GM18907 (cell line): ENCODE results near the gene CFAP410.
"Not testable (repeated sequence)": the region's sequence is repeated elsewhere in the genome, so short reads cannot be mapped to it uniquely, and the experiment has no call there.

ENCODE experiments used
- ATAC-seq: cut with Tn5 transposase; IDR thresholded peaks from one replicate; pipeline ENCODE4 v1.9.1; 2021; ENCODE audit warnings: mild to moderate bottlenecking, moderate library complexity; ENCODE audit not compliant: unreplicated experiment

Gene CFAP410

GRCh38 chr21:44352253-44352860 is 13.2 kb upstream of the CFAP410 start:
- no peak for ATAC-seq

DNA sequence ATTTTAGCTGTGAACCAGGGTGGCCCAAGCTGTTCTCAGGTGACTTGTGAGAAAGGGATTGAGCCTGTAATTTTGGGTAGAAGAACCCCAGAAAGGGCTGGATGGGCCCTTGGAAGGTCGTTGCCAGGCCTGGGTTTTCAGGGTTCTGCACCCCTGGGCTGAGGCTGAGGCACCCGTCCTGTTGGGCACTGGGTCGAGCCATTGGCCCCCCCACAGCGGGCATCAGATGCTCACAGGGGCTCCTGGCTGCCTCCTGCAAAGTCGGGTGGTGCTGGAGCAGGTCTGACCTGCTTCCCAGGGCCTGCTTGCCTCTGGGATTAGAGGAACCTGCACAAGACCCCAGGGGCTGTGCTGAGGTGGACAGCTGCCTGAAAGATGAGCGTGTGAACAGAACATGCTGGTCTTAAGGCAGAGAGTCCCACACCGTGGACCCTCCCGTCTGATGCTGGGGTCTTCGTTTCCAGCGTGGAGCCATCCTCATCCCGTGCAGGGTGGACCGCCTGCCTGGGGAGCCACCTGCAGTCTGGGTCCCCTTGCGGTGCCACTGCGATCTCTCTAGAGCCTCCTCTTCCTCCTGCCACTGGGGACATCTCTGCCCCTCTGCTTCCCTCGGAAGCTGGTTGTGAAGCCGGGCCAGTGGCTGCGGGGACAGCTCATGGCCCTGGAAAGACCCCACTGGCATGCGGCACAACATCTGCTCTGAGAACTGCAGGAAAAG is 12.5 kb upstream of the CFAP410 start:
- no peak for ATAC-seq

DNA sequence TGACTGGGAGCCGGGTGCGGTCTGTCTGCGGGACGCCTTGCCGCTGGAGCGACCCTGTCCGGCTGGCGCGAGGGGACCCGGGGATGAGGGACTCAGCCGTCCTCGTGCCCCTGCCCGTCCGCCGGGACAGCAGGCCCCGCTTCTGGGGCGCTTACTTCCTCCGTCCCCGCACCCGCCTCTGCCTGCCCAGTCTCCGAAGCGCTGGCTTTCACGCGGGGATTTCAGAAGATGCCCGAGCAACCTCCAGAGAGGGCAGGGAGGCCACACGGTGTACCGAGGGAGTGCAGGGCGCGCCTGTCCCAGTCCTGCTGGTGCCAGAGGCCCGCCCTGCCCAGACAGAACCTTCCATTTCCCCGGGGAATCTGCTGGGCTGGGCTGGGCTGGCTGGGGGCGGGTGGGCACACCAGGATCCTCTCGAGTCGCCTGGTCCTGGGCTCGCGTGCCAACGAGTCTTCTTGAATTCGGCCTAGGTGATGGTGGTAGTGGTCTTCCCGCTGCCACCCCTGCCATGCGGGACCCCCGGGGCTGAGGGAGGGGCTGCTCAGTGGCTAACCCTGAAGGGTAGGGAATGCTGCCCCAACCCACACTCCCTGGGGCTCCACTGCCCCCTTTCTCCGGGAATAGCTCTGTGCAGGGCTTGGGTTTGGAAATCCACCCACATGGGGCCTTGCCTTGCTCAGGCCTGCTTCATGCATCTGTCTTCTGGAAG is 11.7 kb upstream of the CFAP410 start:
- no peak for ATAC-seq

DNA sequence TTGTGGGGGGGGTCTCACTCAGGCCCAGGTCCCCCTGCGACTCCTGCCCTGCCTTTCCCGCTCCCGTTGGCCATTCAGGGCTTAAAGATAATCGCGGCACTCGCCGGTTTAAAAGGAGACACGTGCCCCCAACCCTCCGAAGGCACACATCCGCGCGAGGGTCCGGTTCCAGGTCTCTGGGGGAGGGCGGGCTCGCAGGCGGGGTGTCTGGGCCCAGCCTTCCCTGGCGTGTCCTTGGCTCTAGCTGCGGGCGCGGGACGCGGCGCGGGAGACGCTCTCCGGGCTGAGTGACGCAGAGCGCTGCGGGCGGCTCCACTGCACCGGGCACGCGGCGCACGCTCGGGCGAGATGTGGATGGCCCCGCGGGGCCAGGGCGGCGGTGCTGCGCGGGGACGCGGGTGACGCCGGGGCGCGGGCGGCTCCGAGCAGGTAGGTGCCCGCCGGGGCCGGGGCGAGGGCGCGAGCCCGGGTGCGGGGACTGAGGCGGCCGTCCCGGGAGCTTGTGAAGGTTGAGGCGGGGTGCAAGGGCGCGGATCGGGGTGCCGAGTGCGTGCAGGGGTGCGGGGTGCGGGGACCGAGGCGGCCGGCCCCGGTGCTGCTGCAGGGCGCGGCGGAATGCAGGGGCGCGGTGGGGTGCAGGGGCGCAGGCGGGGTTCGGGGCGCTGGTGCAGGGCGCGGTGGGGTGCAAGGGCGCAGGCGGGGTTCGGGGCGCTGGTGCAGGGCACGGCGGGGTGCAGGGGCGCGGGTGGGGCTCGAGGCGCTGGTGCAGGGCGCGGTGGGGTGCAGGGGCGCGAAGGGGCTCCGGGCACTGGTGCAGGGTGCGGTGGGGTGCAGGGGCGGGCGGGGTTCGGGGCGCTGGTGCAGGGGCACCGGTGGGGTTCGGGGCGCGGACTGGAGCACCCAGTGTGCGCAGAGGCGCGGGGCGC is 10.9 kb upstream of the CFAP410 start:
- ATAC-seq, result no peak

DNA sequence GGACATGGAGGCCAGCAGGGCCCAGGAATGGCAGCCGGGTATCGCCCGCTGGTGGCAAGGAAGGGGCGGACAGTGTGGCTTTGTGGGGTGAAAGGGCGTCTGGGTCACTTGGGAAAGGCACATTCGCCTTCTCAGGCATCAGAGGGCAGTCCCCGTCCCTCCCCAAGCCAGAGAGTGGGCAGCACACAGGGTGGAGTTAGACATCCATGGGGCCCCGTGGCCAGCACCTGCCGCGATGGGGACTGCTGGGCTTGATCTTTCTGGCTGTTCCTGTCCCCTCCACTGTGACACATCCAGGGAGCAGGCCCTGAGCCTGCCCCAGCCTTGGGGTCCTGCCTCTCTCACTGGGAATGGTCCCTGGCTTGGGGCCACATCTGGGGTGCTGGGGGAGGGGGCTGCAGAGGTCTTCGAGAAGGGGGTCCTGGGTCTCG is 10.2 kb upstream of the CFAP410 start:
- ATAC-seq, result no peak

GRCh38 chr21:44348861-44349260 is 9.7 kb upstream of the CFAP410 start:
- ATAC-seq, result no peak

DNA sequence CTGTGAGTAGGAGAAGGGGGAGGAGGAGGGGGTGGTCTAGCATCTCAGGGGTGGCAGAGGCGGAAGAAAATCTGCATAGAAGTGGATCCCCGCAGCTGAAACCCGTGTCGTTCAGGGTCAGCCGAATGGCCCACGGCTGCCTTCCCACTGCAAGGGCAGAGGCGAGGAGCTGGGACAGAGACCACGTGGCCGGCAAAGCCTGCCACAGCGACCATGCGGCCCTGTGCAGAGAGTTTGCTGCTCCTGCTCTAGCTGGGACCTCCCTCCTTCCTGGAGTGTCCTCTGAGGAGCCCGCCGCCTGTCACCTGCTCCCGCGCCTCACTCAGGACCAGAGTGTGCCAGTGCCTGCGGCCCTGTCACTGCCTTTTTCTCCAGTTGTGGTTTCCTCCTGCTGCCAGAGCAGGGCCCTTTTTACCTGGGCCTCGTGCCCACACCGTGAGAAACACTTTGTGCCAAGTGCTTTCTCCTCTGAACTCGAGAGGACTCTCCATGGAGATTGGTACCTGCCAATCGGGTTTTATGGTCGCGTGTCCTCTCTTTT is 8.8 kb upstream of the CFAP410 start:
- ATAC-seq, result no peak

- no peak for ATAC-seq
Measured at GRCh38 chr21:44345495-44345894, 6.3 kb upstream of the CFAP410 start.

GRCh38 chr21:44344541-44345183 is 5.5 kb upstream of the CFAP410 start:
- no peak for ATAC-seq

DNA sequence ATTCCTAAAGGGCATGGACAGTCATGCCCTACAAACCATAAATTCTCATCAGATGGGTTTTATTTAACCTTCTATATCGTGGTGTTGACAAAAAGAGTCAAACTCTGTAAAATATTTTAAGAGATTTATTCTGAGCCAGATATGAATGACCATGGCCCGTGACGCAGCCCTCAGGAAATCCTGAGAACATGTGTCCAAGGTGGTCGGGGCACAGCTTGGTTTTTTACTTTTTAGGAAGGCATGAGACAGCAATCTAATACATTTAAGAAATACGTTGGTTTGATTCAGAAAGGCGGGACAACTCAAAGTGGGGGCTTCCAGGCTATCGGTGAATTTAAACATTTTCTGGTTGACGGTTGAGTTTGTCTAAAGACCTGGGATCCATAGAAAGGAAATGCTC is 3.8 kb upstream of the CFAP410 start:
- ATAC-seq, result not testable (repeated sequence)

GRCh38 chr21:44341726-44342458 is 2.7 kb upstream of the CFAP410 start:
- ATAC-seq, result not testable (repeated sequence)

DNA sequence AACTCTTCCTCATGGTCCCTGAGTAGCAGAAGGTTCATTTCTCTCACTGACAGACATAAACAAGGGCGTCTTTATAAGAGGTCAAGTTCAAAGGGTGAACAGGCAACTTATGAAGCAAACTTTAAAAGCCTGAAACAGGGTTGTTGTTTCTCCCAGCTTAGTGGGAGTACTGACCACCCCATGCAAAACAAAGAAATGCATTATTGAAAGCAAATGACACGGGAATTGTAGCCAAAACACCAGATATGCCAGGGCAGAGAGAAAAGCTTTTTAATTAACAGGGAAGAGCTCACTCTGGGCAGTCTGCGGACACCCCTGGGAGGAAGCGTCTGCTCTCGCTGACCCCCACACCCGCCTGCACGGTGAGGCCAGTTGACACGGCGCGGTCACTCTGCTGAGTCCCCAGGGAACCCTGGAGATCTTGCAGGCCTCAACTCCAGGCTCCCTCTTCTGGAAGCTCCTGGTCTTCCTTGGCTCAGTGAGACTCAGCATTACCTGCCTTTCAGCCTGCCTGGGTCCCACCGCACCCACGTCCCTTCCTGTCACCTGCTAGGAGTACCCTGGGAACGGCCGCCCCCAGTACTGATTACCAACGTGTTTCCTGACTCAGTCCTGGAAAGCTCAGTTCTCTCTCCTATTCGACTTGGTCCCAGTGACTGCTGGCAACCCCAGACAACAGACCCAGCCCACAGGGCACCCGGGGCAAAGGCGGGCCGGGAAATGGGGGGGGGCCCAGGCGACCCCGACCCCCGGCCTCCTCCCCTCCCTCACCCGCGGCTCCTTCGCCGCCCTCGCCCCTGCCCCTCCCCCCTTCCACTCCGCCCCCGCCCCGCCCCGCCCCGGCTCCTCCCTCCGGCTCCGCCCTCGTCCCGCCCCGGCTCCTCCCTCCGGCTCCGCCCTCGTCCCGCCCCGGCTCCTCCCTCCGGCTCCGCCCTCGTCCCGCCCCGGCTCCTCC is 972 bp downstream of the CFAP410 start:
- no peak for ATAC-seq

- no peak for ATAC-seq
Measured at GRCh38 chr21:44337449-44337848, 1.7 kb downstream of the CFAP410 start.

DNA sequence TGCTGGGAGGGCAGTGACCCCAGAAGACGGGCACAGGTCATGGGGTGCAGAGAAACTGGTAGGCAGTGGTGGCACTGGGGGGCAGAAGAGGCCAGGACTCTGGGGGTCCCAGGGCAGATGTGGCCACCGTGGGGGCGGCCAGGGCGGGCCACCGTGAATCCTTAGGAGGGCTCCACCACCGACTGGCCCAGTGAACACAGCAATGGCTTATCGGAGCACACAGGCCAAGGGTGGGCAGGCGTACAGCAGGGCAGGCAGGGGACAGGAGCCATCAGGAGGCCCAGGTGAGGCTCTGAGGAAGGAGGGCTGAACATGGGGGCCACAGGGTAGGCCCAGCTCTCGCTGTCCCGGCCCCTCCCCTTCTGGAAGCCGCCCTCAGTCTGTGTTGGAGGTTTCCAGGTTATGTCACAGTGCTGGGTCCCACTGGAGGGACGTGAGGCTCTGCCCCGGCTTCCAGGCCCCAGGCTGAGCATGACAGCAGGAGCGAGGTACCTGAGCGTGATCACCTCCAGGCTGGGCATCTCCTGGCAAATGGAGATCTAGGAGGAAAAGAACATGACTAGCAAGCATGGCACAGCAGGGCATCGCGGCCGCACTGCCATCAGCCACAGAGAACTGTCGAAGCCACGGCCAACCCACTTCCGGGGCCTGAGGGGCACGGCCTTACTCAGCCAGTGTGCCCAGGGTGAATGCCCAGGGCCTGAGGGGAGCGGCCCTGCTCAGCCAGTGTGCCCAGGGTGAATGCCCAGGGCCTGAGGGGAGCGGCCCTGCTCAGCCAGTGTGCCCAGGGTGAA is 3.7 kb downstream of the CFAP410 start:
- ATAC-seq, result no peak

GRCh38 chr21:44334329-44335030 is 4.7 kb downstream of the CFAP410 start:
- ATAC-seq, result no peak

DNA sequence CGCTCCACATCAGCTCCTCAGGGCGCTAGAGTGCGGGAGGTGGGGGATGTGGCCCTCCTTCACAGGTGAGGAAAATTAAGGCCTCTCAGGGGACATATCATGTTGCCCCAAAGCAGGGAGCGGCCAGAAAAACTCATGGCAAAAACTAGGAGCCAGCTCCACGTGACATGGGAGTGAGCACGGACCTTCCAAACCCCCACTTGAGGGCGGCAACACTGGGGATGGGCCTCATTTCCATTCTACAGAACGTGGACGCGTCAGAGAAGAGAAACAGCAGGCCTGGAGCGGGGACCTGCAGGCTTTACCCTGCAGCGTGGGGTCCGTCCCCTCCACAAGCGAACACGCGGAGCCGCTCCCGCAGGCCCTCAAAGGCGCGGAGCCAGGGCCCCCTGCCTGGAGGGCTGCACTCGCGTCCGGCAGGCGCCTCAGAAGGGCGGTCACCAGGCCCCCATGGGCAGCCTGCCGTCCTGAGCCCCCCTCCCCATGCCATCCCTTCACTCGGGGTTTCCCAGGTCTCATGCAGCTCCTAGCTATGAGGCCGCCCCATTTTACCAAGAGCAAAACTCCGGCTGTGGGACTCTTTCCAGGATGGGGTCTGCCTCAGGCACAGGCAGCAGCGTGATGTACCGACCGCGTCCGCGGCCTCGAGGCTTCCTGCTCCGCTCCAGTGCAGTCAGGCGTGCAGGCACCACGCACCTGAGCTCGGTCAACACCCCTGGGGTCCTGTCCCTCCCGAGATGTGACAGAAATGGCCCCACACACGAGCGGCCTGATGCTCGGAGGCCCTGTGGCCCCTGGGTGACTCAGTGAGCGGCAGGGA is 5.5 kb downstream of the CFAP410 start:
- ATAC-seq, result no peak
